ENCODE measurements around the gene AFM. TPM values are rescaled to one million over a fixed set of nuclear protein-coding genes. Genes with fewer than 3 reads are reported as not detected.
"Not testable (repeated sequence)": the region's sequence is repeated elsewhere in the genome, so short reads cannot be mapped to it uniquely, and the experiment has no call there.

The AFM gene
- total RNA-seq, 1 donor from 2014 or later, result not detected

DNA sequence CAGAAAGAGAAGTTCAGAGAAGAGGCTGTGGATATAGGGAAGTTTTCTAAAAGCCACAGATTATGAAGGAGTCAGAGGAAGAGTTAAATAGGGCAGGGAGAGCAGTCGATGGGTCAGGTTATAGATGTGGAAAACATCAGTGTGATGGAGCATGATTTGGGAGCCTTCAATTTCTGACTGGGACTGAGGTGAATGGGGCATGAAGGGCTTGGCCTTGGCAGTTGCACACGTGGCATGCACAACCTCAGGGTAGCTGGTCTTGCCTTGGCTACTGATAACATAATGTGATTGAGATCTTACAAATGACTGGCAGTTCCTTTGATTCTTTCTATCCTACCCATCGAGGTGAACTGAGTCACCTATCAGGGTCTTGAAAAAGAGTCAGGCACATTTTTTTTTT, 59.7 kb downstream of the AFM start:
- no peaks in the 10 kb centered on the region for H3K36me3 Mint-ChIP-seq
- peaks cover 11% of the 10 kb centered on the region for H3K27me3 Mint-ChIP-seq (ENCODE audit: insufficient read depth, low read depth)
- H3K4me3 ChIP-seq, result no peak overlapping the region
- no peaks in the 10 kb centered on the region for H4K20me1 ChIP-seq (ENCODE audit: low read depth)
- no peak for TF ChIP-seq CTCF (IDR thresholded peaks at IDR 0.05)
- TF ChIP-seq EZH2phosphoT487 (IDR thresholded peaks at IDR 0.05), result no peak
- TF ChIP-seq EZH2 (IDR thresholded peaks at IDR 0.05), result no peak
- no peaks in the 10 kb centered on the region for H3F3A ChIP-seq (ENCODE audit: low read depth)
- H3K4me1 Mint-ChIP-seq, result peaks cover under 1% of the 10 kb centered on the region
- no peak overlapping the region for H3K9ac ChIP-seq
- H3K36me3 ChIP-seq, result no peaks in the 10 kb centered on the region
- H3K79me2 ChIP-seq (ENCODE audit: low read depth), result no peaks in the 10 kb centered on the region
- no peak overlapping the region for H3K4me3 Mint-ChIP-seq
- no peak overlapping the region for H2AFZ ChIP-seq (replicated peaks)
- no peaks in the 10 kb centered on the region for H3K4me1 ChIP-seq
- no peak for DNase-seq (ENCODE audit: low spot score)
- H3K4me2 ChIP-seq, result no peak overlapping the region
- H3K9me3 ChIP-seq (ENCODE audit: low read depth), result no peaks in the 10 kb centered on the region
- no peak overlapping the region for H3K27ac Mint-ChIP-seq
- H3K27ac ChIP-seq, result no peak overlapping the region
- no peaks in the 10 kb centered on the region for H3K27me3 ChIP-seq
- H3K9me3 Mint-ChIP-seq, result peaks cover 10% of the 10 kb centered on the region

- H3K9me3 Mint-ChIP-seq, result peaks cover 15% of the 10 kb centered on the region
- H3K27ac Mint-ChIP-seq, result no peak overlapping the region
- H3K36me3 ChIP-seq, result no peaks in the 10 kb centered on the region
- no peak overlapping the region for H3K4me3 ChIP-seq
- H3K79me2 ChIP-seq (ENCODE audit: low read depth), result no peaks in the 10 kb centered on the region
- no peaks in the 10 kb centered on the region for H3K36me3 Mint-ChIP-seq
- no peak for TF ChIP-seq EZH2phosphoT487 (IDR thresholded peaks at IDR 0.05)
- no peak for TF ChIP-seq EZH2 (IDR thresholded peaks at IDR 0.05)
- no peak for TF ChIP-seq CTCF (IDR thresholded peaks at IDR 0.05)
- no peak overlapping the region for H2AFZ ChIP-seq (replicated peaks)
- no peak overlapping the region for H3K4me3 Mint-ChIP-seq
- H3K27me3 Mint-ChIP-seq (ENCODE audit: insufficient read depth, low read depth), result peaks cover 16% of the 10 kb centered on the region
- peaks cover 6% of the 10 kb centered on the region for H3K4me1 ChIP-seq
- no peak for DNase-seq (ENCODE audit: low spot score)
- H3F3A ChIP-seq (ENCODE audit: low read depth), result no peaks in the 10 kb centered on the region
- no peak overlapping the region for H3K4me2 ChIP-seq
- no peaks in the 10 kb centered on the region for H4K20me1 ChIP-seq (ENCODE audit: low read depth)
- H3K27me3 ChIP-seq, result no peaks in the 10 kb centered on the region
- no peak overlapping the region for H3K27ac ChIP-seq
- no peak overlapping the region for H3K9ac ChIP-seq
- peaks cover 25% of the 10 kb centered on the region for H3K4me1 Mint-ChIP-seq
- H3K9me3 ChIP-seq (ENCODE audit: low read depth), result no peaks in the 10 kb centered on the region
Observed at GRCh38 chr4:73544620-73545019, 63.1 kb downstream of the AFM start.

DNA sequence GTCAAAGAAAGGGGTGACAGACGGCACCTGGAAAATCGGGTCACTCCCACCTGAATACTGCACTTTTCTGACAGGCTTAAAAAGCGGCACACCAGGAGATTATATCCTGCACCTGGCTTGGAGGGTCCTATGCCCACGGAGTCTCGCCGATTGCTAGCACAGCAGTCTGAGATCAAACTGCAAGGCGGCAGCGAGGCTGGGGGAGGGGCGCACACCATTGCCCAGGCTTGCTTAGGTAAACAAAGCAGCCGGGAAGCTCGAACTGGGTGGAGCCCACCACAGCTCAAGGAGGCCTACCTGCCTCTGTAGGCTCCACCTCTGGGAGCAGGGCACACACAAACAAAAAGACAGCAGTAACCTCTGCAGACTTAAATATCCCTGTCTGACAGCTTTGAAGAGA, 69.3 kb downstream of the AFM start:
- H3K4me3 ChIP-seq; DNase-seq (ENCODE audit: low spot score); H3K79me2 ChIP-seq (ENCODE audit: low read depth); H3K36me3 Mint-ChIP-seq; H3K9ac ChIP-seq; H2AFZ ChIP-seq (replicated peaks); H3K27ac Mint-ChIP-seq; H3K36me3 ChIP-seq; H3F3A ChIP-seq (ENCODE audit: low read depth); H3K4me2 ChIP-seq; H3K9me3 ChIP-seq (ENCODE audit: low read depth); H3K27me3 Mint-ChIP-seq (ENCODE audit: insufficient read depth, low read depth); H4K20me1 ChIP-seq (ENCODE audit: low read depth); H3K27ac ChIP-seq; H3K4me3 Mint-ChIP-seq; H3K4me1 ChIP-seq; H3K27me3 ChIP-seq: not testable (repeated sequence)
- Mint-ChIP-seq H3K4me1 (peaks cover 25% of the 10 kb centered on the region), H3K9me3 (peaks cover 21% of the 10 kb centered on the region)

Small RNAs within 50 kb of the gene (small RNA-seq; reads per million reads assigned to genes)
- not detected for gene AC074250.1

Other genes starting within 250 kb of the AFM start
- 61.9 and 67.3 TPM in 2 replicates for gene ANKRD17, start 222.9 kb upstream of the AFM start, total RNA-seq (ENCODE audit: low replicate concordance)
- 0.09 and 0.96 TPM in 2 replicates for gene ALB, start 77.5 kb upstream of the AFM start, total RNA-seq (ENCODE audit: low replicate concordance)
- gene AFP, start 45.5 kb upstream of the AFM start, total RNA-seq (ENCODE audit: low replicate concordance), result 0.62 TPM in 1 of 2 replicates, not detected in the other
- not detected in 2 replicates for gene RASSF6, start 138.7 kb downstream of the AFM start, total RNA-seq (ENCODE audit: low replicate concordance)